Kidney (tissue), 14 donors: ENCODE measurements around the gene PCARE. TPM values are rescaled to one million over a fixed set of nuclear protein-coding genes. Genes with fewer than 3 reads are reported as not detected.

Experiments used
- DNase-seq, 5 donors: peaks; one replicate each; pipeline ENCODE4 v3.0.0-alpha.2; 2013 to 2020
- FAIRE-seq: peaks from 2 replicates; lab custom pipeline; 2012; peaks lifted over from hg19 to GRCh38; lab: Jason Lieb, UNC
- H3K27ac ChIP-seq, 2 donors: one replicate each; pipeline ENCODE4 v1.7.0; 2013; ENCODE audit warnings: low read depth in 2 of 2, low read length in 2 of 2, inconsistent platforms in 1 of 2
- H3K27me3 ChIP-seq: one replicate; pipeline ENCODE4 v1.7.1; 2013; ENCODE audit warnings: low read length, inconsistent platforms; ENCODE audit not compliant: control insufficient read depth, insufficient read depth
- H3K36me3 ChIP-seq, 3 donors: one replicate each; pipeline versions ENCODE4 v1.7.0 to v1.7.1; 2013; ENCODE audit warnings: low read length in 3 of 3, control low read depth in 1 of 3, inconsistent platforms in 1 of 3; ENCODE audit not compliant: insufficient read depth in 3 of 3, control insufficient read depth in 2 of 3
- H3K4me1 ChIP-seq, 3 donors: one replicate each; pipeline versions ENCODE4 v1.7.0 to v1.7.1; 2013; ENCODE audit warnings: low read length in 3 of 3, inconsistent platforms in 1 of 3, low read depth in 1 of 3; ENCODE audit not compliant: control insufficient read depth in 2 of 3, insufficient read depth in 2 of 3
- H3K4me3 ChIP-seq, 3 donors: one replicate each; pipeline versions ENCODE4 v1.7.0 to v1.8.1; 2013; ENCODE audit warnings: low read length in 3 of 3, control low read depth in 1 of 3, inconsistent platforms in 1 of 3
- H3K9ac ChIP-seq, 3 donors: one replicate each; pipeline versions ENCODE4 v1.7.0 to v1.7.1; 2013; ENCODE audit warnings: low read length in 3 of 3, control low read depth in 1 of 3, inconsistent platforms in 1 of 3
- H3K9me3 ChIP-seq, 3 donors: one replicate each; pipeline versions ENCODE4 v1.7.0 to v1.7.1; 2013; ENCODE audit warnings: low read length in 3 of 3, control low read depth in 1 of 3, inconsistent platforms in 1 of 3; ENCODE audit not compliant: control insufficient read depth in 2 of 3, insufficient read depth in 1 of 3
- intact Hi-C: fragments of 100-400 bp; cut with DNase I; formaldehyde crosslinking; loops from one replicate; pipeline ENCODE4 v1.11.1; 2022
- polyA plus RNA-seq: library from polyadenylated mRNA; stranded (reverse); fragments of 350-450 nt; fragmentation: Illumina TruSeq; extraction: RNeasy Lipid Tissue Mini Kit (QIAGEN cat#74804); gene quantifications from one replicate; pipeline ENCODE4 v1.2.3, GENCODE V29; 2014; ENCODE audit warnings: low read depth, low replicate concordance; ENCODE audit not compliant: insufficient read depth
- total RNA-seq: library from RNA; stranded (reverse); fragmentation: NEBNext Ultra II Directional; extraction: Animal tissue kit (Norgen Biotek cat#: 25700); gene quantifications from one replicate; pipeline ENCODE4 v1.2.1, GENCODE V29; 2021
- TF ChIP-seq, protein P1 (sequence below): IDR thresholded peaks from 3 replicates; pipeline ENCODE4 v1.5.1; 2012; ENCODE audit warnings: mild to moderate bottlenecking, moderate library complexity, borderline replicate concordance; ENCODE audit not compliant: insufficient read depth; ENCODE audit errors: extremely low read depth
- donor health status: control.
- donor health status: control.
- donor health status: control.
- donor health status: control.
- donor health status: control.
- donor health status: DM: yes; HTN: yes; CAD: no.
- donor health status: Normal renal cell carcinoma (clear cell type).

Gene PCARE
- total and polyA plus RNA-seq, 2 donors from 2014 or later: 1.3 TPM; not detected in 1

DNA sequence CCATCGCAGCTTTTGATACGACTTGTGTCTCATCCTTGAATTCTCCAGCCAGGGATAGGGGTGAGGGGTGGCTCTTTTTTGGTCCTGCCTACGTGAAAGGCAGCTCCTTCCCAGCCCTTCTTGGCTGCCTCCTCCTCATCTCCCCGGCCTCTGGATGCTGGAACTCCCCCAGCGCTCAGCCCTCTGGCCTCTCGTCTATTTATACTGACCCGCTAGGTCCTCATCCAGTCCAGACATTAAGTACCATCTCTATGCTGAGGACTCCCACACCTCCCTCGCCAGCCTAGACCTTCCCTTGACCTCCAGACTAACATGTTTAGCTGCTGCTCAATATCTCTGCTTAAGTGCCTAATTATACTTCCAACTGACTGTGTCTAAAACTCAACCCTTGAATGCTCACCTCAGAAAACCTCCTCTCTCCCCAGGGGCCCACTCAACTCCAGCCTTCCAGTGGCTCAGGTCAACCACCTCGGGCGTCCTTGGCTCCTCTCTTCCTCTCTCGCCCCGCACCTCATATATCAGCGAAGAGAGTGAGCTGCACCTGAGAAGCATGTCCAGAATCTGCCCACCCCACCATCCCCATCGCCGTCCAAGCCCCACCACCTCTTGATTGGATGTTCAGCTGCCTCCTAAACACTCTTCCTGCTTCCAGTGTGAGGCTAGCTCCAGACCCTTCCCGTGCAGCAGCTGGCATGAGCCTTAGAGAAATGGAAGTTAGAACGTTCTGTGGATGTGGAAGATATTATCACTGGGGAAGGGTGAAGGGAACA lies 58.4 kb downstream of the PCARE start:
- no peak overlapping the region for H3K9ac ChIP-seq
- no peaks in the 10 kb centered on the region for H3K36me3 ChIP-seq
- no peak overlapping the region for H3K4me3 ChIP-seq
- intact Hi-C loops: no loop called here
- peak overlapping the region; percentile 51 for H3K27ac ChIP-seq
- FAIRE-seq (no peak), DNase-seq (no peak)
- peaks cover 0 to 11% (median 8%) of the 10 kb centered on the region in 3 donors for H3K4me1 ChIP-seq
- H3K9me3 ChIP-seq: no peaks in the 10 kb centered on the region
- TF ChIP-seq, protein P1, sequence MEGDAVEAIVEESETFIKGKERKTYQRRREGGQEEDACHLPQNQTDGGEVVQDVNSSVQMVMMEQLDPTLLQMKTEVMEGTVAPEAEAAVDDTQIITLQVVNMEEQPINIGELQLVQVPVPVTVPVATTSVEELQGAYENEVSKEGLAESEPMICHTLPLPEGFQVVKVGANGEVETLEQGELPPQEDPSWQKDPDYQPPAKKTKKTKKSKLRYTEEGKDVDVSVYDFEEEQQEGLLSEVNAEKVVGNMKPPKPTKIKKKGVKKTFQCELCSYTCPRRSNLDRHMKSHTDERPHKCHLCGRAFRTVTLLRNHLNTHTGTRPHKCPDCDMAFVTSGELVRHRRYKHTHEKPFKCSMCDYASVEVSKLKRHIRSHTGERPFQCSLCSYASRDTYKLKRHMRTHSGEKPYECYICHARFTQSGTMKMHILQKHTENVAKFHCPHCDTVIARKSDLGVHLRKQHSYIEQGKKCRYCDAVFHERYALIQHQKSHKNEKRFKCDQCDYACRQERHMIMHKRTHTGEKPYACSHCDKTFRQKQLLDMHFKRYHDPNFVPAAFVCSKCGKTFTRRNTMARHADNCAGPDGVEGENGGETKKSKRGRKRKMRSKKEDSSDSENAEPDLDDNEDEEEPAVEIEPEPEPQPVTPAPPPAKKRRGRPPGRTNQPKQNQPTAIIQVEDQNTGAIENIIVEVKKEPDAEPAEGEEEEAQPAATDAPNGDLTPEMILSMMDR: no peak
- H3K27me3 ChIP-seq: no peaks in the 10 kb centered on the region

DNA sequence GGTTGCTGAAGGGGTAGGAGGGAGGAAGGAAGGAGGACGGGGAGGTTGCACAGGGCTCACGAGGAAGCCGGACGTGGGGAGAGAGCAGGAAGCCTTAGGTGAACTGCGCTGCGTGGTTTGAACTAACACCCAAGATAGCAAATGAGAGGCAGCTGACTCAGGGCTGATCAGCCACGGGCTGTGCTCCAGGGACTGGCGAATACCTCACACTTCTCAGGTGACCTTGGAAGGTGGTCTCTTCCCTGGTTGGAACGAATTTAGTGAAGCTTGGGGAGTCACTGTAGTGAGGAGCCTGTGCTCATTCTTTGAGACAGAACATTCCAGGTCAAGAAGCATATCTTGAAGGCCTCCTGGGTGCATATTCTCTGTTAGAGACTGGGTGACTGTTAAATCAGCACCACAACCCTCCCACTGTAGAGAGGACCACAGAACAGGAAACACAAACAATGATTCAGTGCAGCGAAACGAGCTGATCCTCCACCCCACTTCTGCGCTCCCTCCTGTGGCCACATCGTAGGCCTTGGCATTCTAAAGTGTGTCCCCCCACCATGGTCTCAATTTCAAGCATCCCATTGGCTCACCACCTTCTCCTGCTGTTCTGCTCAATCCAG lies 59.4 kb downstream of the PCARE start:
- peak in 1 of 5 donors; percentile 80 for DNase-seq
- peaks cover 0 to 11% (median 8%) of the 10 kb centered on the region in 3 donors for H3K4me1 ChIP-seq
- no peaks in the 10 kb centered on the region for H3K36me3 ChIP-seq
- H3K4me3 ChIP-seq: no peak overlapping the region
- intact Hi-C loops: no loop called here
- no peak overlapping the region for H3K9ac ChIP-seq
- H3K27ac ChIP-seq: peak overlapping the region; percentile 51
- FAIRE-seq: no peak
- no peaks in the 10 kb centered on the region for H3K9me3 ChIP-seq
- TF ChIP-seq, protein P1: no peak
- H3K27me3 ChIP-seq: no peaks in the 10 kb centered on the region

DNA sequence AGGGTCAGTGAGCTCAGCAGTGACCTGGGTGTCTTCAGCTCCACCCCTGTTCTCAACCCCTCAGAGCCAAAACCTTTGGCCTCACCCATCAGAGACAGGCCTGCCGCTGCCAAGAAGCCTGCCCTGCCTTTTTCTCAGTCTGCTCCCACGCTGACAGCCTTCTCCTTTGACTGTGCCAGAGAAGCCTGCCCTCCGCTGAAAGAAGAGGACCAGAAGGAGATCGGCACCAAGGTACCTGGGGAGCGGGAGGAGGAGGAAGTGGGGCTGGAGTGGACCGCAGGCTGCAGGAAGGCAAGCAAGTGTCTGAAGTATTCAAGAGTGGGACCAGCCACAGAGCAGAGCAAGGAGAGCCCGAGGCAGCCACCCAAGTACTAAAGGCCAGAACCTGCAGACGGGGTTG lies 60.0 kb downstream of the PCARE start:
- FAIRE-seq (no peak), DNase-seq (no peak)
- H3K9ac ChIP-seq: no peak overlapping the region
- peaks cover 0 to 11% (median 8%) of the 10 kb centered on the region in 3 donors for H3K4me1 ChIP-seq
- no peak overlapping the region for H3K27ac ChIP-seq
- intact Hi-C loops: no loop called here
- H3K27me3 ChIP-seq: no peaks in the 10 kb centered on the region
- TF ChIP-seq, protein P1: no peak
- no peaks in the 10 kb centered on the region for H3K36me3 ChIP-seq
- H3K9me3 ChIP-seq: no peaks in the 10 kb centered on the region
- no peak overlapping the region for H3K4me3 ChIP-seq
